ENCODE data around the gene TCEA2.
A peak's percentile ranks its signal among the peaks of the same experiment; 100 is the strongest.

TCEA2 gene

GRCh38 chr20:64035933-64036345 lies 27.1 kb upstream of the TCEA2 start, which contains the start of gene C20orf204:
Gene C20orf204, plus strand, starts transcription at chr20:64036182. Its CDS starts 142 bp downstream, at chr20:64036324.
- no peak for DNase-seq

DNA sequence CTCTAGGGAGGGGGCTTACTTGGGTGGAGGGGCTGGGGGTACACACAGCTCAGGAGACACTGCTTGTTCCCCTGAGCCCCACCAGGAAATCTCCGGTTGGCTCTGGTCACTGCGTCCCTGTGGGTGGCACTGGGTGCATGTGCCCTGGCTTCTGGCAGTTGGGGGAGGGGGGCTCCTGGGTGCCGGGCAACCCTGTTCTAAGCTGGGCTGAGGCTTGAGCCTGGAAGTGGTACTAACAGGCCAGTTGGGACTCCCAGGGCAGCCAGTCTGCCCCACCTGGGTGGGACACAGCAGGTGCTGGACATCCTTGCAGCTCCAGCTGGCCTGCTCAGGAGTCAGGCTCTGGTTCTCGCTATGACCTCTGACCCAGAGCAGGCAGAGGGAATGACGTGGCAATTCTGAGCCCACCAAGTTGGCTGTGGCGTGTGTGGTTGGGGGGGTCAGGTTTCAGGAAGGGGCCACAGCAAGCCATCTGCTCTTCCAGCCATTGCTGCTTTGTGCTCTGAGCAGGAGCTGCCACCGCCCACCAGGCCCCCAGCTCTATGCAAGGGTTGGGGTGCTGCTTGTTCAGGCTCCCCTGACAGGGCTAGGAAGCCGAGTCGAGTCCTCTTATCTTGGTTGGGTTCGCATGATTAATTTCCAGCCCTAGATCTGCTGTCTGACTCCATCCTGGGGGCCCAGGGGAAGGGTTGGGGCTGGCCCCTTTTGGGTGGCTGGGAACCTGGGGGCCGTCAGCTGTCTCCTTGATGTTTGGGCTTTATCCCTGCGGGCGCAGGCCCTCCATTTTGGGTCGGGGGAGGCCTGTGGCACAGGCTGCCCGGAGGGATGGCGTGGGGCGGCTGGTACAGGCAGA lies 26.4 kb upstream of the TCEA2 start:
- no peak for DNase-seq

DNA sequence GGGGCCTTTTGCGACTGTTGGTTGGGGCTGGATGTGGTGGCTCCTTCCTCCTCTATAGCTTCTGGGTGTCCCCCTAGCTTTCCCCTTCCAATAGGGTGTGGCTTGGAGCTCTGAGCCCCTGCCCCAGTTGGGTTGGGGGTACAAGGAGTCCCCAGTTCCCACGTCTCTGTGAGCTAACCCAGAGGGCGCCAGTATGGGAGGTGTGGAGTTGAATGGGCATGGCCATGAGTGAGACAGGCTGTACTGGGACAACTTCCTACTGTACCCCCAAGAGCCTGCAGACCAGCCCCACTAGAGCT lies 25.9 kb upstream of the TCEA2 start:
- DNase-seq: no peak

DNA sequence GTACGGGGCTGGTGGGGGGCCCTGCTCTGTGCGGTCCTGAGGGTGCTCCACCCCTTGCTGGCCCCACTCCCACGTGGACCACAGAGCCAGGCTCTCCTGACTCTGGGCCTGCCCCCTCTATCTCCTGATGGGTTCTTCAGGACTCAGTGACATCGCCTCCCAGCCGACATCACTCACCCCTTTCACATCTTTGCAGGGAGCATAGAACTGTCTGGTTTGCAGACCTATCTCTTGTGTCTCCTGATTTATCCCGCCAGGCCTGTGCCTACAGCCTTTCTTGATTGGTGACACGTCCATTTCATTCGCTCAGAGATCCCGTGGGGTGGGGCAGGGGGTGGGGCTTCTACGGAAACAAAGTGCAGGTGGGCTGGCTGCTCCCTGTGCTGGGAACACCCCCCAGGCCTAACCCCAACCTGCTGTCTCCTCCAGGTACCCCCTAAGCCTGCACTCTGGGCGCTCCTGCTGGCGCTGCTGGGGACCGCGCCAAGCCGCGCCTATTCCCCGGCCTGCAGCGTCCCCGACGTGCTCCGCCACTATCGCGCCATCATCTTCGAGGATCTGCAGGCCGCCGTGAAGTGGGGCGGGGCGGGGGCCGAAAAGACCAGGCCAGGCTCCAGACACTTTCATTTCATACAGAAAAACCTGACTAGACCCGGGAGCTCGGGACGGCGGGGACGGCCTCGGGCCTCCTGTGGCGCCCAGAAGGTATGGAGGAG lies 25.3 kb upstream of the TCEA2 start:
- DNase-seq: no peak

DNA sequence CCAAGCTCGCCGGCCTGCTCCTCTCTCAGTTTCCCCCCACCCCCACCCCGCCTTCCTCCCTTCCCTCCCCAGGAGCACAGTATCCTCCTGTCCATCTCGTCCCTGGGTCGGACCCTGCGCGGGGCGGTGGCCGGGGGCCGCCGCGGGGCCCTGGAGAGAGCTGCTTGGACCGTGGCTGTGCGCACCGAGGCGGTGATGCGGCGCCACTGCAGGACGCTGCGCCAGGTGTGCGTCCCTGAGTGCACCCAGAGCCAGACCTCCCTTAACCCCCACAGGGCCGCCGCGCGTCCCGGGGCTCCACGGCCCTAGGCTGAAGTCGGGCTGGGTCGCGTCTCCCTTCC lies 24.8 kb upstream of the TCEA2 start:
- DNase-seq: no peak

DNA sequence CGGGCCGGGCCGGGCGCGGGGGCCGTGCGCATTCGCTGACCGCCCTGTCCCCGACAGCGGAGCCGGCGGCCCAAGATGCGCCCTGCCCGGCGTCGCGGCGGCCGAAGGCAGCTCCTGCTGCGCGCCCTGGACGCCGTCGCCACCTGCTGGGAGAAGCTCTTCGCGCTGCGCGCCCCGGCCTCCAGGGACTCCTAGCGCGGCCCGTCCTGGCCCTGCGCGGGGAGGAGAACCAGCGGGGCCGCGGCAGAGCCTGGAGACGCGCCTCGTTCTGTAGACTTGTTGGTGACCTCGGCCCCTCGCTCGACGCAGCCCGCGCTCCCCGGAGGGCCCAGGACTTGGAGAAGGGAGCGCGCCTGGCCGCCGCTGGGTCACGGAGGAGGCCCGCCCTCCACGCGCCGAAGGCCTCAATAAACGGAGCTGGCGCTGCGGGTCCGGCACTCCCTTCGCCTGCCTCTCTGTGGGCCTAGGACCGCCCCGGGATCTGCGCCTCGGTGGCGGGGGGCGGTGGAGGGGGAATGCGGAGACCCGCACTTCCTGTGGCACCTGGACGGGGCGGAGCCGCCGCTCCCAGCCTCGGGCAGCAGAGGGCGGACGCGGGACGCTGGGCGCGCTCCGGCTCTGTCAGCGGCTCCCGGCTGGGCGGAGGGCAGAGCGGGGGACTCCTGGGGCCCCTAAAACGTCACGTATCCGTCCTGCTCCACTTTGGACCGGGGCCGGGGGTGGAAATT lies 24.3 kb upstream of the TCEA2 start:
- DNase-seq: peak; percentile 56

DNA sequence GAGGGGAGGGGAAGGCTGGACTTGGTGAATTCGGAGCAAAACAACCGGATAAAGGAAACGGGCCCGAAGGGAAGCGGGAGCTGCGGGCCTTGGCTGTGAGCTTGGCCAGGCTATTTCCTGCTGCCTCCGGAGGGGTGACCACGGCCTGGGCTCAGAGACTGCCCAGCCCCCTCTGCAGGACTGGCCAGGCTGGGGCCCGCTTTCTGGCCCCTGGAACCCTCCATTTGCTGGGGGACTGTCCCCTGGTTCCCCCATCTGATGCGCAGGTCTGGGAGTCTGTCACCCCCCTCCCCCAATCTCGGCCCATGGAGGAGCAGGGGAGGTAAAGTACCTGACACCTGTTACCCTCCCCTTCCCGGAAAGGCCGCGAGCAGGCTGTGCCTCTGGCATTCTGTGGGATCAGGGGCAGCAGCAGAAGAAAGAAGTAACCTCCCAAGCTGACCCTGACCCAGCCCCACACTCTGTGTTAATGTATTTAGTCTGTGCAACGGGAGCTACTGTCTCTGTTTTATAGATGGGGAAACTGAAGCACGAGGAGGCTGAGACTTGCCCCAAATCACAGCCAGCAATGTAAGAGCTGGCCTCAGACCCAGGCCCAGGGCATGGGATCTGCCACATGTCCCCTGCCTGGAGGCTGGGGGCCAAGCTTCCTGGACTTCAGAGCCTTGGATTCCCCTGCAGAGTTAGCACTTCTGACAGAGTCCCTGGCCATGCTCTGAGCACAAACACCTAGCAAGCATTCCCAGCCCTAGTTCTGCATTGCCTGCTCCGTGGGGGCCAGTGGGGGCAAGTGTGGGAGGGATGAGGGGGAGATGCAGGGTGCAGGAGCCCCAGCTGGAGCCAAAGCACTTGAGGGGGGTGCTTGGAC lies 23.5 kb upstream of the TCEA2 start:
- DNase-seq: no peak

DNA sequence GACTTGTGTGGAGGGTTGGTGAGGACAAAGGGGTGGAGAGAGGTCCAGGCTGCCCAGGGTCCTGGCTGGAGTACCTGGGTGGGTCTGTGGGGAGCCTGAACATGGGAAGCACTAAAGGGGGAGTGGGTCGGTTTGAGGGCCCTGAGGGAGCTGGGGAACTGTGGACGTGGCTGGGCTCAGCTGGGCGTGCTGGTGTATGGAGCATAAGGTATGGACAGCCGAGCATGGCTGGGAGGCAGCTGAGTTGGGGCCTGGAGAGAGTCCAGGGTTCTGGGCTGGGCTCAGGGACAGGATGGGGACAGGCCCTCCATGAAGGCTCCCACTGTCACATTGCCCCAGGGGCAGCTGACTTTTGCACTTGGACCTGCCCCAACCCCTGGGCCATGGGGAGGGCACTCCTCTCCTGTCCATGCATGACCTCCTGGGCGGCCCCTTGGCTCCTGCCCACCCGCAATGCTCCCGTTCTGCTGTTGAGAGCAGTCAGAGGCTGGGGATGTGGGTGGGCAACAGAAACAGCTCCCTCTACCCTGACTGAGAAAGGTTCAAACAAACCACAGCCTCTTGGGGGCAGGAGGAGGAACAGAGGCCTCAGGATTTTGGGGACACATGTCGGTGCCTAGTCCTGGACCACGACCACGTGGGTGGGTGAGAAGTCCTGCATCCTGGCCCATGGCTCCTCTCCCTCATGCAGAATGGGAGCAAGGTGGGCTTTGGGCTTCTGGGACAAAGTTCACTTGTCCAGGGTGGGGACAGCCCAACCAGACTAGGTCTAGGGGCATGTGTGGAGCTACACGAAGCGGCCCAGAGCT lies 22.6 kb upstream of the TCEA2 start:
- DNase-seq: no peak

GRCh38 chr20:64041040-64041780 lies 21.8 kb upstream of the TCEA2 start:
- DNase-seq: no peak

DNA sequence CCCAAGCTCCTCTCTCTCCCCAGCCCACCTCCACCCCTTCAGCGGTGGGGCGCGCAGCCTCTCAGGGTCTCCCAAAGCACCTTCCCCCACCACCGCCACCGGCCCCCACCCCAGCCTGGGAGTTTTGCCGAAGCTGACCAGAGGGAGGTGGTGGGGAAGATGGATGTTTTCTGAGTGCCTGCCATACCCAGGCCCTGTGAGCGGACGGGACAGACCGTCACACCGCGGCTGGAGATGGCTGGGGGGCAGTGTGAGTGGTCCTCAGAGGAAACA lies 21.3 kb upstream of the TCEA2 start:
- DNase-seq: no peak

DNA sequence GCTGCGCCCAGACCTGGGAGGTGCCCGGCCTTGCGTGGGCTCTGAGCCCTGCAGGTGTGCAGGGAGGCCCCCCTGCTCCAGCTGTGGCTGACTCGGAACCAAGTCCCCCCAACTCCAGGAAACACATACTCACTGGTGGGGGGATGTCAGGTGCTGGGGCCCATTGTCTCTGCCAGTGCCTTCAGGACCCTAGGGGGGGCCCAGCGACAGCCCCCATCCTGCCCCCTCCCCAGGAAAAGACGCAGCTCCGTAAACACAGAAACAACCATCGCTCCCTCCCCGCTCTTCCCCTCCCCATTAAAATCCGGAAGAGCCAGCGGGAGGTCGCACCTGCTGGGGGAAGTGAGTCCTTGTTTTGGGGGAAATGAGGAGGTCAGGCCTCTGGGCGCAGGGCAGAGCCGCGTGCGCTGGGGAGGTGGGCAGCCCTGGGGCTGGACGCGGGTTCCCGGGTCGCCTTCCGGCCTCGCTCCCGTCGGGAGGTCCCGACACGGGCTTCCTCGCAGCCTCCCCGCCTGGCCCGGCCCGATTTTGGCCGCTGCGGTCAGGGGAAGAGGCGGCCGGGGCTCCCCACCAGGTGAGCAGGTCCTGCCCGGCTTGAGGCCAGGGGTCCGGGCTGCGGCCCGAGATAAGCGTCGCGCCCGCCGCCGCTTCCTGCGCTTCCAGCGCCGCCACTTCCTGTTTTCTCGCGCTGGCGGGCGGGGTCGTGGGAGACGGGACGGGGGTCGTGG lies 20.8 kb upstream of the TCEA2 start:
- DNase-seq: no peak

DNA sequence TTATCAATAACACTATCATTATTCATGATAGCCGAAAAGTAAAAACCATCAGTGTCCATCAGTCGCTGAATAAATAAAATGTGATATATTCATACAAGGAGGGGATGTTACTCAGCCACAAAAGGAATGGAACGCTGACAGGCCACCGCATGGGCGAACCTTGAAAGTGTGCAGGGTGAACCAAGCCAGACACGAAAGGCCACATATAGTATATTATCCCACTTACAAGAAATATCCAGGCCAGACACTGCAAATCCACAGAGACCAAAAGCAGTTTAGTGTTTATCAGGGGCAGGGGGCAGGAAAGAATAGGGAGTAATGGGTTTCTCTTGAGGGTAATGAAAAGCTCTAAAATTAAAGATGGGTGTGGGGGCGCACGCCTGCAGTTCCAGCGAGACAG lies 19.2 kb upstream of the TCEA2 start:
- DNase-seq: no peak

DNA sequence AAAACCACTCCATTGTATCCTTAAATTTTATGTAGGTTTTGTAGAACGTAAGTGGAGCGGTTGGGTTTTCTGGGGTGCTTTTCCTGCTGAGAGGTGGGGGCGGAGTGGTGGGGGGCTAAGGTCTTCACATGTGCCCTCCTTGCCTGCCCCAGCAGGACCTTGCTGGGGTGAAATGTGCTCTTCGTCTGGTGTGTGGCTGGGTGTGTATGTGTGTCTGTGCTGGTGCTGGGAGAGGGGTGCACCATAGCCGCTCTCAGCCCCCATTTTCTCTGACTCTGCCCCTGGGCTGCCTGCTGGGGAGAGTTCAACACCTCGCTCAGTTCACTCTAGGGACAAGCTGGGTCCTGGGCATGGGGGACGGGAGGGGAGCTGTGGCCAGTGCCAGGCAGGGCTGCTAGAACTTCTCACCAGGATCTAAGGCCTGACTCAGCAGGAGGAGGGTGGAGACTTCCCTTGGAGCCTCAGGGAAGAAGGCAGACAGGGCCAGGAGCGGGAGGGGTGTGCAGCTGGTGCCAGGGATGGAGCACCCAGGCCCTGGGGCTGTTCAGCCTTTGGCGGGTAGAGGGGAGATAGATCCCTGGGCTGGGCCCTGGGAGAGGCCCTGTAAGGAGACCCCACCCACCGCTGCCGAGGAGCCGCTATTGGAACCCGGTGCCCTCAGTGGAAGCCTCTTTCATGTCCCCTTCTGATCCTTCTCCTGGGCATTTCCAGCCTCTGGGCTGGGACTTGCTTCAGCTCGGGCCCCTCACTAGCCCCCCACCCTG lies 18.3 kb upstream of the TCEA2 start:
- no peak for DNase-seq

GRCh38 chr20:64045346-64046011 lies 17.5 kb upstream of the TCEA2 start:
- DNase-seq: no peak

GRCh38 chr20:64047046-64047389 lies 16.0 kb upstream of the TCEA2 start:
- DNase-seq: no peak

GRCh38 chr20:64047968-64048401 lies 15.0 kb upstream of the TCEA2 start:
- DNase-seq: no peak

GRCh38 chr20:64048402-64049044 lies 14.5 kb upstream of the TCEA2 start:
- no peak for DNase-seq

DNA sequence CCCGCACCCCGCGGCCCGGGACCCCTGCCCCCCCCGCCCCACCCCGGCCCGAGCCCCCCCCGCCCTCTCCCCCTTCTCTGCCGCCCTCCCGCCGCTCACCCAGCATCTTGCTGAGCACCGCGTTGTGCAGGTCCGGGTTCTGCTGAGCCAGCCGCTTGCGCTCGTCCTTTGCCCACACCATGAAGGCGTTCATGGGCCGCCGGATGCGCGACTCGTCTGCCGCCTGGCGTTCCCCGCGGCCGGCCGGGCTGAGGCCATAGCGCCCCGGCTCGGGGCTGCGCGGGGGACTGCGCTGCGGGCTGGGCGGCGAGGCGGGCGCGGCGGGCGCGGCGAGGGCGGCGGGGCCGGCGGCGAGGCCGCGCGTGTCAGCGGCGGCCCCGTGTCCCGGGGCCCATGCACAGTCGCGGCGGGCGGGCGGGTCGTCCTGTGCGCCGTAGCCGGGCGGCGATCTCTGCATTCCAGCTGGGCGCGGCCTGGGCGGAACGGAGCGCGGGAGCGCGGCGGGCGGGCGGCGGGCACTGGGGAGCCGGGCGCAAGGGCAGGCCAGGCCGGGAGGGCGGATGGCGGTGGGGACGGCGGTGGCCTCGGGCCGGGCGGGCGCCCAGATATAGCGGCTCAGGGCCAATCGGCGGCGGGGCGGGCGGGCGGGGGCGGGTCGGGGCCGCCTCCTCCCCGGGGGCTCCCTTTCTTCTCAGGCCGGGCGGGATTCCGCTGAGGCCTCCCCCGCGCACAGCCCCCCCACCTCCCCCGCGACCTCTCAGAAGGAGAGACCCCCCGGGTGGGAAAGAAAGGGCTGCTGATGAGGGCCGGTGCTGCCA lies 13.7 kb upstream of the TCEA2 start, which contains the start of gene SOX18:
Gene SOX18, minus strand, starts transcription at position 580 of the 818 bp plus-strand sequence. Its CDS starts 123 bp downstream, at position 457.
- DNase-seq: peak; percentile 33
